ENCODE measurements around the gene EXOC3L4. TPM values are rescaled to one million over a fixed set of nuclear protein-coding genes. Genes with fewer than 3 reads are reported as not detected.

EXOC3L4 gene
- total and polyA plus RNA-seq, 2 of the 8 experiments (the other 6 are each of a cell fraction or from before 2014, with no cell fraction given): 0.45 to 0.57 TPM

- Histone ChIP-seq H2BK20ac (ENCODE audit: low read length) (peak overlapping the region; percentile 13; the same call in 1 of the 2 replicates), H4K91ac (replicated peaks; ENCODE audit: insufficient read length, low read length) (peak overlapping the region; percentile 25), H3K4ac (replicated peaks; ENCODE audit: insufficient read length, low read depth, low read length) (peak overlapping the region; percentile 10), H3K18ac (ENCODE audit: extremely low read depth, low read length) (peak overlapping the region; percentile 78), H3K27me3 (replicated peaks in 1 of 4; ENCODE audit: control insufficient read depth in 3 of 4, extremely low read depth in 1 of 4, insufficient read depth in 3 of 4, low read length in 3 of 4) (peaks cover 0 to 45% (median 36%) of the 10 kb centered on the region in 4 experiments; a peak in 6 of 7 replicates), H3K79me2 (ENCODE audit: control insufficient read depth in 1 of 2, insufficient read depth in 2 of 2, low read length in 2 of 2) (no peaks in the 10 kb centered on the region), H2AFZ (ENCODE audit: low read length) (no peak overlapping the region), H4K20me1 (replicated peaks in 1 of 2; ENCODE audit: control insufficient read depth in 1 of 2, insufficient read depth in 2 of 2, low read length in 2 of 2) (peaks cover 6 to 12% of the 10 kb centered on the region in 2 experiments), H4K8ac (ENCODE audit: extremely low read depth, insufficient read depth, low read length) (no peak overlapping the region; the same call in 1 of the 2 replicates), H3K79me1 (ENCODE audit: low read depth, low read length) (no peaks in the 10 kb centered on the region), H3K23me2 (ENCODE audit: low read depth, low read length) (peaks cover 5% of the 10 kb centered on the region; the same call in 1 of the 2 replicates), H3K36me3 (ENCODE audit: control insufficient read depth in 2 of 4, insufficient read depth in 4 of 4, low read length in 3 of 4) (no peaks in the 10 kb centered on the region), H2BK12ac (ENCODE audit: low read depth, low read length) (peak overlapping the region; percentile 60; the same call in 1 of the 2 replicates), H2BK5ac (ENCODE audit: low read depth, low read length) (no peak overlapping the region), H3K4me1 (replicated peaks in 1 of 4; ENCODE audit: control insufficient read depth in 3 of 4, insufficient read depth in 4 of 4, low read length in 3 of 4) (peaks cover 0 to 39% (median 28%) of the 10 kb centered on the region in 4 experiments; a peak in 6 of 7 replicates), H4K5ac (ENCODE audit: insufficient read length, low read depth, low read length) (no peak overlapping the region), H3K23ac (ENCODE audit: insufficient read length) (no peak overlapping the region), H3K27ac (ENCODE audit: low read depth, low read length) (no peak overlapping the region), H3K56ac (replicated peaks; ENCODE audit: insufficient read length, low read depth, low read length) (no peak overlapping the region), H2BK120ac (replicated peaks; ENCODE audit: low read depth, low read length) (no peak overlapping the region), H3K4me3 (ENCODE audit: extremely low read depth in 1 of 4, insufficient read depth in 2 of 4, low read depth in 3 of 4, low read length in 4 of 4) (peak overlapping the region; percentile 36 to 62 (median 42)), H3K9ac (replicated peaks in 1 of 4; ENCODE audit: extremely low read depth in 1 of 4, low read depth in 3 of 4, low read length in 3 of 4) (no peak overlapping the region), H2BK15ac (ENCODE audit: low read length) (no peak overlapping the region; the same call in 1 of the 2 replicates), H3K9me3 (ENCODE audit: insufficient read depth in 2 of 2, low read depth in 1 of 2, low read length in 1 of 2) (no peaks in the 10 kb centered on the region), H2AK5ac (ENCODE audit: low read depth, low read length) (peak overlapping the region; percentile 65; the same call in 1 of the 2 replicates), H3K14ac (ENCODE audit: insufficient read length) (no peak overlapping the region), H3K4me2 (ENCODE audit: insufficient read depth in 1 of 2, low read depth in 2 of 2, low read length in 2 of 2) (peak overlapping the region; percentile 68 to 83)
- no peak for FAIRE-seq
- DNase-seq (ENCODE audit: low read depth in 1 of 2, low spot score in 2 of 2): peak in 1 of 2 experiments; percentile 82
- POLR2A ChIA-PET (ENCODE audit: partially characterized antibody): interaction anchor here (0.8 to 1.1 kb wide), 4 partner anchors 11 to 214 kb away, joined by 3 read pairs; no protein-coding TSS in a partner anchor
- WGBS, 2 experiments (ENCODE audit: extremely low coverage in 1 of 2, insufficient coverage in 1 of 2, insufficient read length in 1 of 2, insufficient replicate concordance in 2 of 2, low coverage in 1 of 2, low lambda C conversion rate in 2 of 2, missing lambda C conversion rate in 1 of 2): 37% methylated on average over 35 of the region's 48 CpGs; no CpG with 5 or more reads in 1 of the 2 experiments
- CTCF ChIA-PET (ENCODE audit: partially characterized antibody): interaction anchor here (0.5 to 18.4 kb wide), 22 partner anchors 9 to 302 kb away, joined by 3 to 276 read pairs (median 4); no protein-coding TSS in a partner anchor
- peak; percentile 48 to 62 for TF ChIP-seq RAD21 (IDR thresholded peaks at IDR 0.05 in 1 of 2, conservative IDR thresholded peaks at IDR 0.05 in 1 of 2; ENCODE audit: low read depth in 2 of 2, low read length in 2 of 2)
- TF ChIP-seq JUND (IDR thresholded peaks at IDR 0.05; ENCODE audit: low read length): no peak
- peak; percentile 22; the same call in 1 of the 2 replicates for TF ChIP-seq CREB1 (IDR thresholded peaks at IDR 0.05)
- TF ChIP-seq, protein P1, sequence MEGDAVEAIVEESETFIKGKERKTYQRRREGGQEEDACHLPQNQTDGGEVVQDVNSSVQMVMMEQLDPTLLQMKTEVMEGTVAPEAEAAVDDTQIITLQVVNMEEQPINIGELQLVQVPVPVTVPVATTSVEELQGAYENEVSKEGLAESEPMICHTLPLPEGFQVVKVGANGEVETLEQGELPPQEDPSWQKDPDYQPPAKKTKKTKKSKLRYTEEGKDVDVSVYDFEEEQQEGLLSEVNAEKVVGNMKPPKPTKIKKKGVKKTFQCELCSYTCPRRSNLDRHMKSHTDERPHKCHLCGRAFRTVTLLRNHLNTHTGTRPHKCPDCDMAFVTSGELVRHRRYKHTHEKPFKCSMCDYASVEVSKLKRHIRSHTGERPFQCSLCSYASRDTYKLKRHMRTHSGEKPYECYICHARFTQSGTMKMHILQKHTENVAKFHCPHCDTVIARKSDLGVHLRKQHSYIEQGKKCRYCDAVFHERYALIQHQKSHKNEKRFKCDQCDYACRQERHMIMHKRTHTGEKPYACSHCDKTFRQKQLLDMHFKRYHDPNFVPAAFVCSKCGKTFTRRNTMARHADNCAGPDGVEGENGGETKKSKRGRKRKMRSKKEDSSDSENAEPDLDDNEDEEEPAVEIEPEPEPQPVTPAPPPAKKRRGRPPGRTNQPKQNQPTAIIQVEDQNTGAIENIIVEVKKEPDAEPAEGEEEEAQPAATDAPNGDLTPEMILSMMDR (IDR thresholded peaks at IDR 0.05; ENCODE audit: control extremely low read depth in 1 of 3, insufficient read depth in 1 of 3, low read depth in 1 of 3, low read length in 3 of 3): peak in 2 of 3 experiments; percentile 60 to 72; a peak in 3 of 4 replicates
Observed at GRCh38 chr14:103123634-103124500, 29.3 kb downstream of the EXOC3L4 start.

Data from H1 (cell line).